ENCODE data around the gene LPP. TPM values are rescaled to one million over a fixed set of nuclear protein-coding genes. Genes with fewer than 3 reads are reported as not detected.
A peak's percentile ranks its signal among the peaks of the same experiment; 100 is the strongest.

The LPP gene
- total and polyA plus RNA-seq, 8 donors: 4.9 to 84.4 (median 45.9) TPM

DNA sequence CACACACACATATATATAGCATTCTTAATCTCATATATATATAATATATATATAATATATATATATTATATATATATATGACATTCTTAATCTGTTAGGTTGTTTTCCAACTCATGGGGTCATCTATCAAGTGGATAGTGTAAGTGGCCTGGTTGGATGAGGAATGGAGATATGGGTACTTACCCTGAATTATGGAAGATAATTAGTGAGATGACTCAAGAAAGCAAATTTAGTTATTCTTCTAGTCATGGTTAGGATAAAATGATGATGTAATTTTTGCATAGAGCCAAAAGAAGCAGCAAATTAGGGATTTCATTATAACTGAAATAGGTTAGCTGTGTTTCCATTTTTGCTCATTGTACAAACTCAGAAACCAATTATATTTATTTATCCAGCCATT, 448.2 kb downstream of the LPP start:
- DNase-seq (no peak), FAIRE-seq (no peak), ATAC-seq (no peak)
- intact Hi-C loops (cut with DNase I): no loop called here
- no peak overlapping the region for H3K27ac ChIP-seq
- no peaks in the 10 kb centered on the region for H3K9me3 ChIP-seq
- H3K36me3 ChIP-seq: no peaks in the 10 kb centered on the region
- H3K4me1 ChIP-seq: no peaks in the 10 kb centered on the region
- no peak overlapping the region for H3K4me3 ChIP-seq
- TF ChIP-seq, protein P1, sequence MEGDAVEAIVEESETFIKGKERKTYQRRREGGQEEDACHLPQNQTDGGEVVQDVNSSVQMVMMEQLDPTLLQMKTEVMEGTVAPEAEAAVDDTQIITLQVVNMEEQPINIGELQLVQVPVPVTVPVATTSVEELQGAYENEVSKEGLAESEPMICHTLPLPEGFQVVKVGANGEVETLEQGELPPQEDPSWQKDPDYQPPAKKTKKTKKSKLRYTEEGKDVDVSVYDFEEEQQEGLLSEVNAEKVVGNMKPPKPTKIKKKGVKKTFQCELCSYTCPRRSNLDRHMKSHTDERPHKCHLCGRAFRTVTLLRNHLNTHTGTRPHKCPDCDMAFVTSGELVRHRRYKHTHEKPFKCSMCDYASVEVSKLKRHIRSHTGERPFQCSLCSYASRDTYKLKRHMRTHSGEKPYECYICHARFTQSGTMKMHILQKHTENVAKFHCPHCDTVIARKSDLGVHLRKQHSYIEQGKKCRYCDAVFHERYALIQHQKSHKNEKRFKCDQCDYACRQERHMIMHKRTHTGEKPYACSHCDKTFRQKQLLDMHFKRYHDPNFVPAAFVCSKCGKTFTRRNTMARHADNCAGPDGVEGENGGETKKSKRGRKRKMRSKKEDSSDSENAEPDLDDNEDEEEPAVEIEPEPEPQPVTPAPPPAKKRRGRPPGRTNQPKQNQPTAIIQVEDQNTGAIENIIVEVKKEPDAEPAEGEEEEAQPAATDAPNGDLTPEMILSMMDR (IDR thresholded peaks at IDR 0.05): no peak
- no peaks in the 10 kb centered on the region for H3K27me3 ChIP-seq

DNA sequence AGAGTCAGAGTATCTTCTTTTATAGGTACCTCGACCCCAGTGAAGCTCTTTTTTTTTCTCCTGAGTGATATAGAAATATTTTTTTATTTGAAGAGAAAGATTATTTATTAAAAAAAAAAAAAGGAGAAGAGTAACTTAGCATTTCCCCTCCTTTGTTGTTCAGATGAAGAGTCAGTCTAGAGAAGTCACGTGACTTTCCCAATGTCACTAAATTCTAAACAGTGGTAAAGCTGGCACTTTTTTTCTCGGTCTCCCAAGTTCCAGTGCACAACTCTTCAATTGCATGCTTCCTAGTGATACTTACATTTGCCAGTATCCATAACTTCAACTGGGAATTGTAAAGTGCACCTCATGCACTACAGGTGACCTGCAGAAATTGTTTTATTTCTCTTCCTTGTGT, 448.7 kb downstream of the LPP start:
- ATAC-seq (no peak), FAIRE-seq (no peak), DNase-seq (no peak)
- Histone ChIP-seq H3K36me3 (no peaks in the 10 kb centered on the region), H3K4me1 (no peaks in the 10 kb centered on the region), H3K27ac (no peak overlapping the region), H3K9me3 (no peaks in the 10 kb centered on the region), H3K4me3 (no peak overlapping the region), H3K27me3 (no peaks in the 10 kb centered on the region)
- WGBS, 2 donors: 89 to 93% methylated on average over 3 of the region's 3 CpGs
- TF ChIP-seq, protein P1 (IDR thresholded peaks at IDR 0.05): no peak
- intact Hi-C loops (cut with DNase I): no loop called here

DNA sequence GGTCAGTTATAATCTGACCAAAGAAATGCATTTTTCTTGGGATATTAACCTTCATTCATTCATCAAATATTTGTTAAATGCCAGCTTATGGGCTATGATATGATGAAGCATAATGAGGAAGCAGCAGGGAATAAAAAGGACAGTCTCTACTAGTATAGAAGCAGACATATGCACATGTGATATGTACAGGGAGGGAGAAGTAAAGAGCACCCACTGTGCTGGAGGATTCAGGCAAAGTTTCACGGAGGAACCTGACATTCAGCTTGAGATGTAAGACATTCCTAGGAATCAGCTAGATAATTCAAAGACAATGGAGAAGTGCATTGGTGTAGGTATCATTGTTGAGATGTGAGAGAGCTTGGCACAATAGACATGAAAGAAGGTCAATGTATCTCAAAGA, 450.7 kb downstream of the LPP start:
- DNase-seq (no peak), FAIRE-seq (no peak), ATAC-seq (peak in 1 of 4 donors; percentile 36)
- H3K27me3 ChIP-seq: no peaks in the 10 kb centered on the region
- peaks cover 0 to 8% (median 0%) of the 10 kb centered on the region in 3 donors for H3K36me3 ChIP-seq
- no peak overlapping the region for H3K4me3 ChIP-seq
- no peaks in the 10 kb centered on the region for H3K4me1 ChIP-seq
- intact Hi-C loops (cut with DNase I): no loop called here
- WGBS, 2 donors: 90 to 100% methylated on average over 1 of the region's 1 CpG
- H3K27ac ChIP-seq: no peak overlapping the region
- no peaks in the 10 kb centered on the region for H3K9me3 ChIP-seq
- TF ChIP-seq, protein P1 (IDR thresholded peaks at IDR 0.05): no peak

DNA sequence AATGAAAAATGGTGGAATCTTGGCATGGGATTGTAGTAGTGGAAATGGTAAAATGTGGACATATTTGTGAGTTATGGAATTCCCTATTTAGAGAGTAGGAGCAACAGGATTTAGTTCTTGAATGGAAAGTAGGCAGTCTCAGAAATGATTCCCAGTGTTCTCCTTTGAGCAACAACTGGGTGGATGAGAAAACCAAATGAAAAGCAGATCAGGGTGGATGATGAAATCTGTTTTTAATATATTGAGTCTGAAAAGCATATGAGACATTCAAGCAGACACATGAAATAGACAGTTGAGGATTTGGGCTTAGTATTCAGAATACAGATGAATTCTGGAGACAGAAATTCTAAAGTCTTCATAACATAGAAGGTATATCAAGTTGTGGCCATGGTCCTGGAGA, 451.3 kb downstream of the LPP start:
- H3K27me3 ChIP-seq: no peaks in the 10 kb centered on the region
- ATAC-seq (no peak), FAIRE-seq (no peak), DNase-seq (no peak)
- no peaks in the 10 kb centered on the region for H3K9me3 ChIP-seq
- no peak overlapping the region for H3K4me3 ChIP-seq
- TF ChIP-seq, protein P1 (IDR thresholded peaks at IDR 0.05): no peak
- no peak overlapping the region for H3K27ac ChIP-seq
- no peaks in the 10 kb centered on the region for H3K4me1 ChIP-seq
- H3K36me3 ChIP-seq: peaks cover 0 to 14% (median 0%) of the 10 kb centered on the region in 3 donors
- intact Hi-C loops (cut with DNase I): no loop called here

DNA sequence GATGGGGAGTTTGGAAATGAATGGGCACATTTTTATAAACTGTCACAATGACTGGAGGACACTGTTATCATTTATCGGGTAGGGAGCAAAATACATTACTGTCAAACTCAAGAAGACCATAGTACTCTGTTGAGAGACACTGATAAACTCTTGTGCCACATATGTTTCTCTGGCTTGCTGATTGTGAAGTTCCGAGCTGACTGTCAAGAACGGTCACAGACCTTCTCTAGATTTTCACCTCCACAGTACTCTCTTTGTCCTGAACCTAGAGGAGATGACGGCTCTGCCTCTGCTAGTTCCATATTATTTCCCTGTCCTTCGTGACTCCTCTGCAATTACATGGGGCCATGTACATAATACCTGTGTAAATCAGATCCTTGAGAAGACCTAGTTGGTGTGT, 451.9 kb downstream of the LPP start:
- intact Hi-C loops (cut with DNase I): no loop called here
- Histone ChIP-seq H3K27ac (peak overlapping the region in 1 of 4 donors; percentile 8), H3K4me3 (no peak overlapping the region), H3K9me3 (no peaks in the 10 kb centered on the region), H3K36me3 (peaks cover 0 to 20% (median 0%) of the 10 kb centered on the region in 3 donors), H3K4me1 (no peaks in the 10 kb centered on the region), H3K27me3 (no peaks in the 10 kb centered on the region)
- TF ChIP-seq, protein P1 (IDR thresholded peaks at IDR 0.05): no peak
- no peak for ATAC-seq
- no peak for DNase-seq
- WGBS, 2 donors: 89% methylated on average over 5 of the region's 5 CpGs
- no peak for FAIRE-seq
